B cell (primary cell): Measurements from ENCODE around the gene CCDC9. TPM values are rescaled to one million over a fixed set of nuclear protein-coding genes. Genes with fewer than 3 reads are reported as not detected.
A peak's percentile ranks its signal among the peaks of the same experiment; 100 is the strongest.

Experiments
- ATAC-seq: fragments of 200-7000 bp; cut with Tn5 transposase; one replicate; pipeline ENCODE4 v1.10.0; 2021; ENCODE audit warnings: low read depth, mild to moderate bottlenecking, moderate number of reproducible peaks, moderate library complexity
- CTCF ChIA-PET: fragments of 350-600 bp; sonication (Branson Sonifier 250); formaldehyde crosslinking; loops from one replicate; lab custom pipeline; 2021; ENCODE audit warnings: antibody characterized with exemption, inconsistent platforms; lab: Charles Lee
- POLR2A ChIA-PET: fragments of 350-600 bp; sonication (Branson Sonifier 250); formaldehyde crosslinking; loops from one replicate; lab custom pipeline; 2021; ENCODE audit warnings: antibody characterized with exemption; lab: Charles Lee
- DNase-seq: peaks from one replicate; pipeline ENCODE4 v3.0.0; 2013
- H2AFZ ChIP-seq: 2 replicates; pipeline ENCODE4 v1.6.1; 2012; ENCODE audit warnings: mild to moderate bottlenecking, low read depth, low read length; ENCODE audit not compliant: insufficient read depth, poor library complexity, severe bottlenecking
- H3K27ac ChIP-seq, 2 donors: 1 replicate in 1 of 2; 2 replicates in 1 of 2; pipeline ENCODE4 v1.5.1; 2012 to 2013; ENCODE audit warnings: low read length in 2 of 2, mild to moderate bottlenecking in 2 of 2, moderate library complexity in 1 of 2
- H3K27me3 ChIP-seq, 4 experiments: fragments of 200-600 bp in 1 of 4; sonication (generic) in 1 of 4; replicated peaks in 1 of 4; 1 replicate in 2 of 4; 2 replicates in 2 of 4; pipeline versions ENCODE4 v1.6.1 to v1.7.0; 2013 to 2016; ENCODE audit warnings: low read length in 3 of 4, mild to moderate bottlenecking in 2 of 4, mixed read lengths in 1 of 4, moderate library complexity in 1 of 4; ENCODE audit not compliant: insufficient read depth in 4 of 4, control insufficient read depth in 3 of 4; ENCODE audit errors: control extremely low read depth in 1 of 4
- H3K36me3 ChIP-seq, 2 experiments: replicated peaks in 1 of 2; 1 replicate in 1 of 2; 2 replicates in 1 of 2; pipeline versions ENCODE4 v1.6.1 to v1.7.1; 2013; ENCODE audit warnings: low read length in 1 of 2; ENCODE audit not compliant: insufficient read depth in 2 of 2, control insufficient read depth in 1 of 2; ENCODE audit errors: control extremely low read depth in 1 of 2, extremely low read depth in 1 of 2
- H3K4me1 ChIP-seq, 2 donors: fragments of 200-600 bp in 1 of 2; sonication (generic) in 1 of 2; 1 replicate in 1 of 2; 2 replicates in 1 of 2; pipeline versions ENCODE4 v1.5.1 to v1.6.1; 2013 to 2017; ENCODE audit warnings: low read length in 2 of 2; ENCODE audit not compliant: control insufficient read depth in 2 of 2, insufficient read depth in 2 of 2
- H3K4me2 ChIP-seq: replicated peaks from 2 replicates; pipeline ENCODE3; 2012; ENCODE audit warnings: mild to moderate bottlenecking, low read depth, low read length; ENCODE audit not compliant: poor library complexity, severe bottlenecking
- H3K4me3 ChIP-seq, 5 experiments: fragments of 200-600 bp in 1 of 5; sonication (generic) in 1 of 5; 1 replicate in 3 of 5; 2 replicates in 2 of 5; pipeline versions ENCODE4 v1.5.1 to v1.7.0; 2011 to 2016; ENCODE audit warnings: low read length in 4 of 5, mild to moderate bottlenecking in 4 of 5, low read depth in 2 of 5, control low read depth in 1 of 5, moderate library complexity in 1 of 5; ENCODE audit not compliant: insufficient read depth in 1 of 5; ENCODE audit errors: control extremely low read depth in 1 of 5, extremely low read depth in 1 of 5
- H3K79me2 ChIP-seq: fragments of 200-600 bp; sonication (generic); one replicate; pipeline ENCODE4 v1.6.0; 2016; ENCODE audit warnings: low read length; ENCODE audit not compliant: control insufficient read depth, insufficient read depth
- H3K9ac ChIP-seq: fragments of 200-600 bp; sonication (generic); 2 replicates; pipeline ENCODE4 v1.6.1; 2017; ENCODE audit warnings: mild to moderate bottlenecking, low read length, moderate library complexity
- H3K9me3 ChIP-seq, 3 donors: one replicate each; pipeline versions ENCODE4 v1.6.1 to v1.7.1; 2013; ENCODE audit warnings: low read length in 2 of 3; ENCODE audit not compliant: control insufficient read depth in 2 of 3, insufficient read depth in 1 of 3; ENCODE audit errors: control extremely low read depth in 1 of 3
- H4K20me1 ChIP-seq: 2 replicates; pipeline ENCODE4 v1.6.0; 2012; ENCODE audit warnings: mild to moderate bottlenecking, low read length; ENCODE audit not compliant: insufficient read depth, control insufficient read depth, poor library complexity, severe bottlenecking
- H3K27ac Mint-ChIP-seq: one replicate; pipeline ENCODE4 v1.8.0; 2021; ENCODE audit warnings: mixed read lengths
- H3K27me3 Mint-ChIP-seq: one replicate; pipeline ENCODE4 v1.8.0; 2021; ENCODE audit warnings: mixed read lengths
- H3K4me1 Mint-ChIP-seq: one replicate; pipeline ENCODE4 v1.8.0; 2021; ENCODE audit warnings: mixed read lengths
- H3K4me3 Mint-ChIP-seq: one replicate; pipeline ENCODE4 v1.8.0; 2021; ENCODE audit warnings: mixed read lengths
- H3K9me3 Mint-ChIP-seq: one replicate; pipeline ENCODE4 v1.8.0; 2022; ENCODE audit warnings: mixed read lengths; ENCODE audit not compliant: insufficient read depth
- CTCF ChIP-seq: fragments of 200-600 bp; IDR thresholded peaks from one replicate; pipeline ENCODE4 v1.8.0; 2022; ENCODE audit warnings: antibody characterized with exemption, mild to moderate bottlenecking
- EZH2 ChIP-seq: IDR thresholded peaks from 2 replicates; pipeline ENCODE4 v1.6.1; 2012; ENCODE audit warnings: borderline replicate concordance, low read depth, mild to moderate bottlenecking, moderate library complexity, low read length; ENCODE audit not compliant: insufficient read depth, poor library complexity, severe bottlenecking
- WGBS: methylation state at CpG from one replicate; pipeline ENCODE4 v1.1.5; 2013; ENCODE audit warnings: missing lambda C conversion rate; ENCODE audit not compliant: insufficient coverage; 5-methylcytosine and 5-hydroxymethylcytosine counted together
- intact Hi-C: fragments of 100-400 bp; cut with micrococcal nuclease; formaldehyde crosslinking; loops from one replicate; pipeline ENCODE4 v1.10.0; 2022
- polyA plus RNA-seq: library from polyadenylated mRNA; depleted of rRNA; stranded (reverse); fragments of >200 nt; gene quantifications from 2 replicates; pipeline ENCODE4 v1.2.3, GENCODE V29; 2012
- total RNA-seq, 2 donors: library from RNA; stranded (reverse); fragments of 120-200 nt in 1 of 2; gene quantifications; 1 replicate in 1 of 2; 2 replicates in 1 of 2; pipeline versions ENCODE4 v1.2.3 to v1.2.4, GENCODE V29; 2013 to 2022

The CCDC9 gene
- total and polyA plus RNA-seq, 2 donors (not counting 1 experiment from before 2014, with no cell fraction given) = 12.3 to 54.7 TPM

- Histone ChIP-seq H3K79me2 (no peaks in the 10 kb centered on the region), H3K4me3 (no peak overlapping the region), H2AFZ (no peak overlapping the region), H3K4me2 (no peak overlapping the region), H3K9ac (no peak overlapping the region), H3K27me3 (peaks cover 0 to 26% (median 0%) of the 10 kb centered on the region in 4 experiments), H3K4me1 (peaks cover 34 to 42% of the 10 kb centered on the region in 2 donors), H3K9me3 (no peaks in the 10 kb centered on the region), H3K27ac (no peak overlapping the region), H4K20me1 (peaks cover 13% of the 10 kb centered on the region), H3K36me3 (no peaks in the 10 kb centered on the region)
- Mint-ChIP-seq H3K9me3 (no peaks in the 10 kb centered on the region), H3K27ac (peak overlapping the region; percentile 60), H3K4me1 (peaks cover 17% of the 10 kb centered on the region), H3K27me3 (no peaks in the 10 kb centered on the region), H3K4me3 (peak overlapping the region; percentile 75)
- intact Hi-C loops = no loop called here
- WGBS = 40% methylated on average over 11 of the region's 16 CpGs
- POLR2A ChIA-PET = interaction anchor here (0.6 to 1.2 kb wide), 5 partner anchors 10 to 1386 kb away, joined by 3 to 5 read pairs (median 3); partner anchors contain the start of genes CCDC9 and RPL18
- DNase-seq (peak; percentile 54), ATAC-seq (no peak)
- CTCF ChIA-PET = interaction anchor here (1.9 to 3.2 kb wide), 2 partner anchors 13 to 21 kb away, joined by 20 to 30 read pairs; no protein-coding TSS in a partner anchor
- TF ChIP-seq EZH2 (no peak), CTCF (no peak)
These were observed 23.7 kb upstream of the CCDC9 start for GRCh38 chr19:47232422-47233211.
